GM12878 (cell line): ENCODE measurements around the gene SDK2. TPM values are rescaled to one million over a fixed set of nuclear protein-coding genes. Genes with fewer than 3 reads are reported as not detected.

Experiments used
- ATAC-seq: fragments of 200-7000 bp; cut with Tn5 transposase; 3 replicates; pipeline ENCODE4 v1.9.1; 2020; ENCODE audit warnings: mild to moderate bottlenecking, moderate library complexity
- BruUV-seq: library from RNA; stranded (reverse); fragments of 400-500 nt; replicated peaks from 2 replicates; lab custom pipeline; 2021; lab: Mats Ljungman, UMichigan
- CTCF ChIA-PET: fragments of 300-600 bp; sonication (Branson Sonifier 250); formaldehyde crosslinking; extraction: SDS; loops from one replicate; lab custom pipeline; 2021; ENCODE audit warnings: inconsistent platforms; lab: Yijun Ruan, JAX
- POLR2A ChIA-PET: fragments of 350-600 bp; formaldehyde crosslinking; extraction: SDS; loops from one replicate; lab custom pipeline; 2021; ENCODE audit warnings: inconsistent platforms; lab: Charles Lee
- RAD21 ChIA-PET: fragments of 300-600 bp; sonication (Branson Sonifier 250); formaldehyde crosslinking; loops from one replicate; lab custom pipeline; 2023; ENCODE audit warnings: antibody characterized with exemption; ENCODE audit not compliant: unreplicated experiment; lab: Charles Lee
- SMC1A ChIA-PET: fragments of 300-600 bp; sonication (Branson Sonifier 250); formaldehyde crosslinking; loops from one replicate; lab custom pipeline; 2023; ENCODE audit not compliant: unreplicated experiment, uncharacterized antibody; lab: Charles Lee
- DNase-seq: peaks from one replicate; pipeline ENCODE4 v3.0.0-alpha.2; 2011; ENCODE audit warnings: low read depth, low spot score
- FAIRE-seq: peaks from 3 replicates; lab custom pipeline; 2011; peaks lifted over from hg19 to GRCh38; lab: Jason Lieb, UNC
- H2AFZ ChIP-seq: 2 replicates; pipeline ENCODE4 v1.6.0; 2011; ENCODE audit warnings: low read depth, low read length, control low read depth; ENCODE audit not compliant: control insufficient read depth
- H3K27ac ChIP-seq: 2 replicates; pipeline ENCODE4 v1.5.1; 2011; ENCODE audit warnings: control low read depth; ENCODE audit not compliant: control insufficient read depth, insufficient read depth
- H3K27me3 ChIP-seq, 2 experiments: replicated peaks in 1 of 2; 2 replicates each; pipeline versions ENCODE4 v1.6.0 to v1.6.1; 2011; ENCODE audit warnings: low read length in 1 of 2; ENCODE audit not compliant: control insufficient read depth in 2 of 2, insufficient read depth in 2 of 2
- H3K36me3 ChIP-seq, 2 experiments: 2 replicates each; pipeline ENCODE4 v1.5.1; 2011; ENCODE audit warnings: low read length in 1 of 2; ENCODE audit not compliant: control insufficient read depth in 2 of 2, insufficient read depth in 2 of 2
- H3K4me1 ChIP-seq: 2 replicates; pipeline ENCODE4 v1.6.1; 2011; ENCODE audit warnings: mild to moderate bottlenecking, low read length, moderate library complexity, mixed read lengths; ENCODE audit not compliant: control insufficient read depth, insufficient read depth
- H3K4me2 ChIP-seq: 2 replicates; pipeline ENCODE4 v1.6.0; 2011; ENCODE audit warnings: control low read depth; ENCODE audit not compliant: control insufficient read depth, insufficient read depth
- H3K4me3 ChIP-seq: fragments of 200-600 bp; sonication (generic); 2 replicates; pipeline ENCODE4 v1.5.1; 2016
- H3K79me2 ChIP-seq: 2 replicates; pipeline ENCODE4 v1.6.0; 2011; ENCODE audit warnings: low read length; ENCODE audit not compliant: control insufficient read depth, insufficient read depth
- H3K9ac ChIP-seq: 2 replicates; pipeline ENCODE4 v1.8.0; 2011; ENCODE audit warnings: low read length, control low read depth, mixed read lengths; ENCODE audit not compliant: control insufficient read depth, insufficient read depth
- H3K9me3 ChIP-seq: replicated peaks from 3 replicates; pipeline ENCODE4 v1.5.1; 2011; ENCODE audit warnings: mild to moderate bottlenecking, low read length; ENCODE audit not compliant: control insufficient read depth, insufficient read depth
- H4K20me1 ChIP-seq: 2 replicates; pipeline ENCODE4 v1.6.0; 2011; ENCODE audit not compliant: control insufficient read depth, insufficient read depth
- CBFB ChIP-seq: IDR thresholded peaks from 2 replicates; pipeline ENCODE4 v1.6.1; 2016; ENCODE audit warnings: antibody characterized with exemption, low read depth
- CBX3 ChIP-seq: fragments of 200-600 bp; sonication (generic); IDR thresholded peaks from 2 replicates; pipeline ENCODE4 v1.6.1; 2016; ENCODE audit warnings: low read depth, borderline replicate concordance
- CHD2 ChIP-seq: IDR thresholded peaks from 2 replicates; pipeline ENCODE4 v1.6.1; 2011; ENCODE audit warnings: low read depth, low read length, improper control_type of control experiment, borderline replicate concordance
- CUX1 ChIP-seq: IDR thresholded peaks from 2 replicates; pipeline ENCODE4 v1.6.1; 2012; ENCODE audit warnings: improper control_type of control experiment, low read depth, low read length; ENCODE audit not compliant: insufficient replicate concordance
- EED ChIP-seq: sonication (generic); IDR thresholded peaks from 2 replicates; pipeline ENCODE4 v1.6.1; 2016; ENCODE audit warnings: antibody characterized with exemption, low read depth
- ETV6 ChIP-seq, 2 experiments: fragments of 450-650 bp in 1 of 2; IDR thresholded peaks in 1 of 2; conservative IDR thresholded peaks in 1 of 2; 2 replicates each; pipeline ENCODE4 v1.6.1; 2014; ENCODE audit warnings: antibody characterized with exemption in 1 of 2, borderline replicate concordance in 1 of 2, low read depth in 1 of 2, mild to moderate bottlenecking in 1 of 2, moderate library complexity in 1 of 2
- HDGF ChIP-seq: fragments of 450-650 bp; IDR thresholded peaks from 2 replicates; pipeline ENCODE4 v1.6.1; 2016; ENCODE audit warnings: antibody characterized with exemption
- IRF4 ChIP-seq: IDR thresholded peaks from 2 replicates; pipeline ENCODE4 v1.6.1; 2011; ENCODE audit warnings: low read depth, low read length
- NBN ChIP-seq: fragments of 450-650 bp; IDR thresholded peaks from 2 replicates; pipeline ENCODE4 v1.6.1; 2016
- NR2C2 ChIP-seq: IDR thresholded peaks from 2 replicates; pipeline ENCODE4 v1.6.1; 2011; ENCODE audit warnings: borderline replicate concordance, low read depth; ENCODE audit not compliant: control insufficient read depth, insufficient read length
- POU2F2 ChIP-seq: IDR thresholded peaks from 3 replicates; pipeline ENCODE4 v1.6.1; 2011; ENCODE audit warnings: low read depth, mild to moderate bottlenecking, low read length, borderline replicate concordance
- SMARCA5 ChIP-seq: fragments of 450-650 bp; IDR thresholded peaks from 2 replicates; pipeline ENCODE4 v1.6.1; 2017; ENCODE audit warnings: mild to moderate bottlenecking
- SPI1 ChIP-seq: IDR thresholded peaks from 2 replicates; pipeline ENCODE4 v1.6.1; 2011; ENCODE audit warnings: low read depth, mild to moderate bottlenecking, low read length, moderate library complexity, borderline replicate concordance; ENCODE audit not compliant: insufficient read depth
- SUZ12 ChIP-seq: fragments of 200-600 bp; sonication (generic); IDR thresholded peaks from one replicate; pipeline ENCODE4 v1.6.1; 2018; ENCODE audit warnings: antibody characterized with exemption, mild to moderate bottlenecking; ENCODE audit not compliant: unreplicated experiment
- ZBTB11 ChIP-seq: fragments of 450-650 bp; formaldehyde crosslinking; IDR thresholded peaks from 2 replicates; pipeline ENCODE4 v1.5.0; 2022; ENCODE audit warnings: mild to moderate bottlenecking, missing genetic modification characterization
- ZNF24 ChIP-seq: fragments of 450-650 bp; IDR thresholded peaks from 2 replicates; pipeline ENCODE4 v1.6.1; 2017; ENCODE audit warnings: antibody characterized with exemption, mild to moderate bottlenecking
- WGBS: methylation state at CpG from one replicate; pipeline ENCODE4 v1.1.6; 2016; ENCODE audit warnings: low lambda C conversion rate; ENCODE audit not compliant: insufficient replicate concordance, insufficient coverage; ENCODE audit errors: missing lambda C conversion rate; 5-methylcytosine and 5-hydroxymethylcytosine counted together
- in situ Hi-C: fragments of 300-500 bp; cut with MboI; formaldehyde crosslinking; loops from 9 replicates; pipeline ENCODE4 v1.14.3; 2018; ENCODE audit warnings: mixed read lengths
- intact Hi-C: fragments of 100-400 bp; cut with micrococcal nuclease; formaldehyde crosslinking; loops from one replicate; pipeline ENCODE4 v1.14.2; 2022; ENCODE audit not compliant: unreplicated experiment
- polyA plus RNA-seq, 11 experiments: library from polyadenylated mRNA; depleted of rRNA in 4 of 11; unstranded in 6 of 11; stranded (reverse) in 5 of 11; fragments of >200 nt; fragmentation: Nextera tagmentation in 4 of 11; fragmentation: Illumina TruSeq in 1 of 11; extraction: Ambion mirVana in 4 of 11; extraction: Trizol in 1 of 11; gene quantifications; 1 replicate in 1 of 11; 2 replicates in 10 of 11; pipeline versions ENCODE4 v1.2.1 to v1.2.3, GENCODE V29; 2011 to 2016; ENCODE audit warnings: inconsistent platforms in 2 of 11, missing spikeins in 2 of 11, low read depth in 1 of 11
- total RNA-seq, 4 experiments: library from RNA; depleted of rRNA in 3 of 4; stranded (reverse); fragments of >200 nt in 3 of 4; fragmentation: Illumina TruSeq in 1 of 4; extraction: Trizol in 1 of 4; gene quantifications; 2 replicates each; pipeline versions ENCODE4 v1.2.1 to v1.2.3, GENCODE V29; 2013 to 2021

The SDK2 gene
- total and polyA plus RNA-seq, 10 of the 15 experiments (the other 5 are each of a cell fraction or from before 2014, with no cell fraction given), result 0.03 to 0.08 (median 0.03) TPM; not detected in 7

- peaks cover 0 to 5% of the 10 kb centered on the region in 2 experiments; a peak in 3 of 4 replicates for H3K27me3 ChIP-seq
- ATAC-seq (no peak), DNase-seq (no peak), FAIRE-seq (no peak)
- WGBS, result 38% methylated on average over 7 of the region's 7 CpGs
- no peaks in the 10 kb centered on the region for H3K9me3 ChIP-seq
- H3K4me2 ChIP-seq, result no peak overlapping the region
- no peaks in the 10 kb centered on the region for H4K20me1 ChIP-seq
- no peak overlapping the region for H2AFZ ChIP-seq
- no peaks in the 10 kb centered on the region for H3K36me3 ChIP-seq
- H3K9ac ChIP-seq, result no peak overlapping the region
- H3K27ac ChIP-seq, result no peak overlapping the region
- intact Hi-C loops, result no loop called here
- in situ Hi-C loops, result no loop called here
- ChIA-PET POLR2A (no interaction called here), SMC1A (no interaction called here), CTCF (no interaction called here), RAD21 (no interaction called here)
- no peaks in the 10 kb centered on the region for H3K4me1 ChIP-seq
- BruUV-seq, result no TSS peak
- H3K79me2 ChIP-seq, result no peaks in the 10 kb centered on the region
- H3K4me3 ChIP-seq, result no peak overlapping the region
- TF ChIP-seq EED (no peak), CUX1 (no peak), NR2C2 (no peak), CBX3 (no peak), ZBTB11 (CRISPR knock-in tag) (no peak), SMARCA5 (no peak), ETV6 (conservative IDR thresholded peaks at IDR 0.05 in 1 of 2, IDR thresholded peaks at IDR 0.05 in 1 of 2; ENCODE audit: borderline replicate concordance in 1 of 2, low read depth in 1 of 2) (no peak), HDGF (no peak), SPI1 (no peak), CBFB (no peak), NBN (no peak), IRF4 (no peak), ZNF24 (no peak), CHD2 (no peak), POU2F2 (no peak), SUZ12 (no peak)
Measured at GRCh38 chr17:73625006-73625405, 19.2 kb downstream of the SDK2 start.
